Nasal cavity respiratory epithelium epithelial cell of viscerocranial mucosa (primary cell): ENCODE measurements around the gene MUCL3. TPM values are rescaled to one million over a fixed set of nuclear protein-coding genes. Genes with fewer than 3 reads are reported as not detected.

ENCODE experiments used
- total RNA-seq: library from RNA; depleted of rRNA; stranded (reverse); fragments of >200 nt; gene quantifications from 2 replicates; pipeline ENCODE4 v1.2.3, GENCODE V29; 2014

Gene MUCL3, protein sequence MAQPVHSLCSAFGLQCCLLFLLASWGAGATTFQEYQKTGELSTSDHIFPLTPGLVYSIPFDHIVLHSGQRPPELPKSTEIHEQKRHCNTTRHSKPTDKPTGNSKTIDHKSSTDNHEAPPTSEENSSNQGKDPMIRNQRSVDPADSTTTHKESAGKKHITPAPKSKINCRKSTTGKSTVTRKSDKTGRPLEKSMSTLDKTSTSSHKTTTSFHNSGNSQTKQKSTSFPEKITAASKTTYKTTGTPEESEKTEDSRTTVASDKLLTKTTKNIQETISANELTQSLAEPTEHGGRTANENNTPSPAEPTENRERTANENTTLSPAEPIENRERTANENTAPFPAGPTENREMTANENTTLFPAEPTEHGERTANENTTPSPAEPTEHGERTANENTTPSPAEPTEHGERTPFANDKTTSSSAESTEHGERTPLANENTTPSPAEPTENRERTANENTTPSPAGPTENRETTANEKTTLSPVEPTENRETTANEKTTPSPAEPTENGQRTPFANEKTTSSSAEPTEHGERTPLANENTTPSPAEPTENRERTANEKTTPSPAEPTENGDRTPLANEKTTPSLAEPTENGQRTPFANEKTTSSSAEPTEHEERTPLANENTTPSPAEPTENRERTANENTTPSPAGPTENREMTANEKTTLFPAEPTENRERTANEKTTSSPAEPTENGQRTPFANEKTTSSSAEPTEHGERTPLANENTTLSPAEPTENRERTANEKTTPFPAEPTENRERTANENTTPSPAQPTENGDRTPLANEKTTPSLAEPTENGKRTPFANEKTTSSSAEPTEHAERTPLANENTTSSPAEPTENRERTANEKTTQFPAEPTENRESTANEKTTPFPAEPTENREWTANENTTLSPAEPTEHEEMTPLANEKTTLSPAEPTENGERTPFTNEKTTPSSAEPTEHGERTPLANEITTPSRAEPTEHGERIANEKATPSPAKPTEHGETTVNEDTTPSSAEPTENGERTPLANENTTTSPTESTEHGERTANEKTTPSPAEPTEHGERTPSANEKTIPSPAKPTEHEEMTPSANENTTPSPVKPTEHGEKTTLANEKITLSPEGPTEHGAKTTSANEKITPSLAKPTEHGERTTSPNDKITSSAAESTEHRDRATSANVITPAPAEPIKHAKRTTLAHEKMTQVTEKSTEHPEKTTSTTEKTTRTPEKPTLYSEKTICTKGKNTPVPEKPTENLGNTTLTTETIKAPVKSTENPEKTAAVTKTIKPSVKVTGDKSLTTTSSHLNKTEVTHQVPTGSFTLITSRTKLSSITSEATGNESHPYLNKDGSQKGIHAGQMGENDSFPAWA (N-terminal part only)
- total RNA-seq = not detected in 2 replicates

GRCh38 chr6:30940361-30940986 is at the start of gene MUCL3:
Gene MUCL3 (plus strand): TSS chr6:30940973. CDS start chr6:30941000, 27 bp downstream.

DNA sequence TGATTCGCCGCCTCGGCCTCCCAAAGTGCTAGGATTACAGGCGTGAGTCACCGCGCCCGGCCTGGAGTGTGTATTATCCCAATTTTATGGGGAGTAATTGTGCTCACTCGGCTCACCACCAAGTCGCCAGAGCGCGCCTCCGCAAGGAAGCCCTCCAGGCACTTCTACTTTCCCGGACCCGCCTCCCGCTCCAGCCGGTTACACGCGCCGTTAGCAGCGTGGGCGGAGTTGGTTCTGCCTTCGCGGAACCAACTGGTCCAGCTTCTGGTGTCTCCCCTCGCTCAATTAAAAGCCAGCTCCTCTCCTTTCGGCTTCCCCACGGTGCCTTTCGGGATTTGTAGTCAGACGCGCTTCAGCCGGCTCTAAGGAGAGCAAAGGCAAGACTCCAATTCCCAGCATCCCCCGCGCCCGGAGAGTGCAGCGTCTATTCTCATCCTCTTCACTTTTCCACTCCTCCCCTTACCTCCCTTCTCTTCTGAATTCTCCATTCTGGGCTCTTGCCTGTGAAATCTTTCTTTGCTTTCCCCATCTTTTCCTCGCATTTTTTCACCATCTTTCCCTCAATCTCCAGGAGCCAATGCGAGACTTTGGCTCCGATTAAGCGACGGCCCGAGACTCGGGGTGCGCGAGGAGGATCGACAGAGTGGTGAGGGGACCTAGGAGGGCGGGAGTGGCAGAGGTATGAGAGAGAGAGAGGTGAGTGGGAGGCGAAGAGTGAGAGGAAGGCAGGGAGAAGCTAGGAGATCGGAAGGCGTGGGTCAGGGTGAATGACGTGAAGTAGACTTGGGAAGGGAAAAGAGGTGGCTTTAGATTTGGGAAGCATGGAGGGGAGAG is 32.8 kb upstream of the MUCL3 start, which contains the start of gene GTF2H4:
Gene GTF2H4 (plus strand): TSS at position 450 of the 834 bp plus-strand sequence.

GRCh38 chr6:30914076-30914853 is 26.5 kb upstream of the MUCL3 start, which contains the start of gene VARS2:
Gene VARS2 (plus strand): TSS chr6:30914238. CDS start chr6:30914837, 599 bp downstream.

DNA sequence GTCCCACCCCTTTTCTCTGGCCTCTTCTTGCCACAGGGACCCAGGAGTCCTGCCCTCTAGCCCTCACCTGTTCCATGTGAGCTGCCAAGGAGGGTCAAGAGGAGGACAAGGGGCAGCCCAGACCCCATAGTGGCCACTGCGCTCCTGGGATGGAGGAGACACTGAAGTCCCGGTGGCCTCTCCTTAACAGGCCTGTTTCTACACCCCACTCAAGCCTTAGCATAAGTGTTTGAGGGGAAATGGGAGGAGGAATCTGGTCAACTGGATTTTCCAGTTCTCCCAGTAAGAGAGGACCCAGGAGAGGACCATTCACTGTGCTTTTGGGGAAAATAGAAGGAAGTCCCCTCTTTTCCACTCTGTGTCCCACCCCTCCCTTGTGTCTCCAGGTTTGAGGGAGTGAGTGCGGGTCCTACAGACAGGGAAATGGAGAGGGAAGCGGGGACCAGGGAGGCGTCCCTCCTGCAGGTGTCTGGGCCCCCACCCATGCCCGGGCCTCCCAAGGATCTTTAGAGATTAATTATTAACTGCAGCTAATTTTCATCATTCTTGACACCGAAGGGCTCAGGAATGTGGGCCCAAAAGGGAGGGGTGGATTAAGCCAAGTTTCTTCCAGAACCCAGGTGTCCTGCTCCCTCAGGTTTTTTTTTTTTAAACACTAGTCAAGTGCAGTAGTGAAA is 8.7 kb upstream of the MUCL3 start, which contains the start of gene SFTA2:
Gene SFTA2 (minus strand): TSS at position 202 of the 677 bp plus-strand sequence. CDS start 74 bp downstream, at position 128.

DNA sequence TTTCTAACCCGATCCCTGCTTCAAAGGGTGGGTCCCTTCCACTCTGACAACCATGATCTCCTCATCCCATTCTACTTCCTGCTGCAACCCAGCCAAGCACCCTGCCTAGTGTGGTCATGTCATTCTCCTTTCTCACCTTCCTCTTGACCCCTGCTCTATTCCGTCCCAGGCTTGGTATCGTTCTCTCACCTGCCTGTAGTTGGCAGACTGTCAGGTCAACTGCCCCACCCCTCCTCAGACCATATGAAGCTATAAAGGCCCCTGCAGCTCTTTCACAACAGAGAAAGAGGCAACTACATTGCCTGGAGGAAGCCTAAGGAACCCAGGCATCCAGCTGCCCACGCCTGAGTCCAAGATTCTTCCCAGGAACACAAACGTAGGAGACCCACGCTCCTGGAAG is 42.7 kb downstream of the MUCL3 start, which contains the start of gene MUC21:
Gene MUC21 (plus strand): TSS at position 280 of the 400 bp plus-strand sequence. CDS start 241 bp downstream, outside the sequence.

Other genes starting within 250 kb of the MUCL3 start
- 0.34 and 2.0 TPM in 2 replicates for gene NRM, start 250.0 kb upstream of the MUCL3 start, total RNA-seq
- gene MDC1, start 223.7 kb upstream of the MUCL3 start, total RNA-seq = 4.4 and 7.2 TPM in 2 replicates
- 88.5 and 229 TPM in 2 replicates for gene TUBB, start 220.6 kb upstream of the MUCL3 start, total RNA-seq
- gene FLOT1, start 198.3 kb upstream of the MUCL3 start, total RNA-seq = 23.2 and 75.0 TPM in 2 replicates
- gene IER3, start 196.4 kb upstream of the MUCL3 start, total RNA-seq = 110 and 273 TPM in 2 replicates
- 101 and 486 TPM in 2 replicates for gene DDR1, start 56.5 kb upstream of the MUCL3 start, total RNA-seq
- 6.5 and 15.9 TPM in 2 replicates for gene GTF2H4, start 32.8 kb upstream of the MUCL3 start, total RNA-seq
- 20.9 and 25.3 TPM in 2 replicates for gene VARS2, start 26.7 kb upstream of the MUCL3 start, total RNA-seq
- gene SFTA2, start 8.8 kb upstream of the MUCL3 start, total RNA-seq = not detected in 2 replicates
- 0.78 TPM in 1 of 2 replicates, not detected in the other for gene MUC21, start 42.7 kb downstream of the MUCL3 start, total RNA-seq
- under 0.01 TPM in 1 of 2 replicates, not detected in the other for gene MUC22, start 69.5 kb downstream of the MUCL3 start, total RNA-seq
- 0.34 TPM in 1 of 2 replicates, not detected in the other for gene C6orf15, start 171.6 kb downstream of the MUCL3 start, total RNA-seq
- gene PSORS1C1, start 173.8 kb downstream of the MUCL3 start, total RNA-seq = 1.7 and 6.0 TPM in 2 replicates
- under 0.01 and 10.9 TPM in 2 replicates for gene CDSN, start 179.5 kb downstream of the MUCL3 start, total RNA-seq
- gene PSORS1C2, start 198.1 kb downstream of the MUCL3 start, total RNA-seq = not detected in 2 replicates
- gene CCHCR1, start 216.8 kb downstream of the MUCL3 start, total RNA-seq = 12.5 and 15.0 TPM in 2 replicates
- gene TCF19, start 217.6 kb downstream of the MUCL3 start, total RNA-seq = 1.7 and 2.1 TPM in 2 replicates
- 0.50 and 0.68 TPM in 2 replicates for gene POU5F1, start 229.7 kb downstream of the MUCL3 start, total RNA-seq